ENCODE results near the gene VAMP4.
A peak's percentile ranks its signal among the peaks of the same experiment; 100 is the strongest.

VAMP4 gene

GRCh38 chr1:171780583-171781175 lies 38.8 kb upstream of the VAMP4 start:
- peak overlapping the region; percentile 65 to 73 for H3K9ac ChIP-seq (ENCODE audit: low read depth in 1 of 2, low read length in 2 of 2)
- peaks cover 10 to 18% of the 10 kb centered on the region in 2 donors for H3K36me3 ChIP-seq (ENCODE audit: control insufficient read depth in 1 of 2, insufficient read depth in 2 of 2, low read length in 2 of 2)
- no peaks in the 10 kb centered on the region for H3K9me3 ChIP-seq (ENCODE audit: control insufficient read depth in 1 of 2, low read length in 2 of 2)
- peak overlapping the region; percentile 53 to 71 for H3K4me3 ChIP-seq (ENCODE audit: low read depth in 1 of 2, low read length in 2 of 2)
- H3K27ac ChIP-seq (ENCODE audit: low read depth, low read length): peak overlapping the region; percentile 79
- peaks cover 16 to 26% of the 10 kb centered on the region in 2 donors for H3K4me1 ChIP-seq (ENCODE audit: control insufficient read depth in 1 of 2, insufficient read depth in 2 of 2, low read length in 2 of 2)
- H3K27me3 ChIP-seq (ENCODE audit: control insufficient read depth in 1 of 2, insufficient read depth in 2 of 2, low read length in 2 of 2): no peaks in the 10 kb centered on the region

- no peaks in the 10 kb centered on the region for H3K27me3 ChIP-seq (ENCODE audit: control insufficient read depth in 1 of 2, insufficient read depth in 2 of 2, low read length in 2 of 2)
- H3K9ac ChIP-seq (ENCODE audit: low read depth in 1 of 2, low read length in 2 of 2): no peak overlapping the region
- H3K9me3 ChIP-seq (ENCODE audit: control insufficient read depth in 1 of 2, low read length in 2 of 2): no peaks in the 10 kb centered on the region
- no peaks in the 10 kb centered on the region for H3K36me3 ChIP-seq (ENCODE audit: control insufficient read depth in 1 of 2, insufficient read depth in 2 of 2, low read length in 2 of 2)
- H3K27ac ChIP-seq (ENCODE audit: low read depth, low read length): no peak overlapping the region
- H3K4me3 ChIP-seq (ENCODE audit: low read depth in 1 of 2, low read length in 2 of 2): no peak overlapping the region
- no peaks in the 10 kb centered on the region for H3K4me1 ChIP-seq (ENCODE audit: control insufficient read depth in 1 of 2, insufficient read depth in 2 of 2, low read length in 2 of 2)
These were observed 30.4 kb upstream of the VAMP4 start for GRCh38 chr1:171772312-171772711.

GRCh38 chr1:171769754-171770153 lies 27.9 kb upstream of the VAMP4 start:
- H3K4me1 ChIP-seq (ENCODE audit: control insufficient read depth in 1 of 2, insufficient read depth in 2 of 2, low read length in 2 of 2): no peaks in the 10 kb centered on the region
- H3K4me3 ChIP-seq (ENCODE audit: low read depth in 1 of 2, low read length in 2 of 2): no peak overlapping the region
- H3K9me3 ChIP-seq (ENCODE audit: control insufficient read depth in 1 of 2, low read length in 2 of 2): no peaks in the 10 kb centered on the region
- no peak overlapping the region for H3K9ac ChIP-seq (ENCODE audit: low read depth in 1 of 2, low read length in 2 of 2)
- no peaks in the 10 kb centered on the region for H3K36me3 ChIP-seq (ENCODE audit: control insufficient read depth in 1 of 2, insufficient read depth in 2 of 2, low read length in 2 of 2)
- no peak overlapping the region for H3K27ac ChIP-seq (ENCODE audit: low read depth, low read length)
- no peaks in the 10 kb centered on the region for H3K27me3 ChIP-seq (ENCODE audit: control insufficient read depth in 1 of 2, insufficient read depth in 2 of 2, low read length in 2 of 2)

GRCh38 chr1:171769171-171769570 lies 27.3 kb upstream of the VAMP4 start:
- Histone ChIP-seq H3K27me3 (ENCODE audit: control insufficient read depth in 1 of 2, insufficient read depth in 2 of 2, low read length in 2 of 2) (no peaks in the 10 kb centered on the region), H3K4me3 (ENCODE audit: low read depth in 1 of 2, low read length in 2 of 2) (no peak overlapping the region), H3K9ac (ENCODE audit: low read depth in 1 of 2, low read length in 2 of 2) (no peak overlapping the region), H3K27ac (ENCODE audit: low read depth, low read length) (no peak overlapping the region), H3K4me1 (ENCODE audit: control insufficient read depth in 1 of 2, insufficient read depth in 2 of 2, low read length in 2 of 2) (no peaks in the 10 kb centered on the region), H3K9me3 (ENCODE audit: control insufficient read depth in 1 of 2, low read length in 2 of 2) (no peaks in the 10 kb centered on the region), H3K36me3 (ENCODE audit: control insufficient read depth in 1 of 2, insufficient read depth in 2 of 2, low read length in 2 of 2) (no peaks in the 10 kb centered on the region)

GRCh38 chr1:171763764-171764163 lies 21.9 kb upstream of the VAMP4 start:
- H3K4me1 ChIP-seq (ENCODE audit: control insufficient read depth in 1 of 2, insufficient read depth in 2 of 2, low read length in 2 of 2): no peaks in the 10 kb centered on the region
- no peak overlapping the region for H3K9ac ChIP-seq (ENCODE audit: low read depth in 1 of 2, low read length in 2 of 2)
- peaks cover 0 to 3% of the 10 kb centered on the region in 2 donors for H3K27me3 ChIP-seq (ENCODE audit: control insufficient read depth in 1 of 2, insufficient read depth in 2 of 2, low read length in 2 of 2)
- H3K27ac ChIP-seq (ENCODE audit: low read depth, low read length): no peak overlapping the region
- no peaks in the 10 kb centered on the region for H3K36me3 ChIP-seq (ENCODE audit: control insufficient read depth in 1 of 2, insufficient read depth in 2 of 2, low read length in 2 of 2)
- no peak overlapping the region for H3K4me3 ChIP-seq (ENCODE audit: low read depth in 1 of 2, low read length in 2 of 2)
- no peaks in the 10 kb centered on the region for H3K9me3 ChIP-seq (ENCODE audit: control insufficient read depth in 1 of 2, low read length in 2 of 2)

- Histone ChIP-seq H3K27me3 (ENCODE audit: control insufficient read depth in 1 of 2, insufficient read depth in 2 of 2, low read length in 2 of 2) (peaks cover 0 to 3% of the 10 kb centered on the region in 2 donors), H3K4me3 (ENCODE audit: low read depth in 1 of 2, low read length in 2 of 2) (no peak overlapping the region), H3K36me3 (ENCODE audit: control insufficient read depth in 1 of 2, insufficient read depth in 2 of 2, low read length in 2 of 2) (no peaks in the 10 kb centered on the region), H3K9me3 (ENCODE audit: control insufficient read depth in 1 of 2, low read length in 2 of 2) (no peaks in the 10 kb centered on the region), H3K9ac (ENCODE audit: low read depth in 1 of 2, low read length in 2 of 2) (no peak overlapping the region), H3K4me1 (ENCODE audit: control insufficient read depth in 1 of 2, insufficient read depth in 2 of 2, low read length in 2 of 2) (no peaks in the 10 kb centered on the region), H3K27ac (ENCODE audit: low read depth, low read length) (no peak overlapping the region)
These were observed 20.3 kb upstream of the VAMP4 start for GRCh38 chr1:171762143-171762563.

GRCh38 chr1:171758011-171758410 lies 16.1 kb upstream of the VAMP4 start:
- no peaks in the 10 kb centered on the region for H3K36me3 ChIP-seq (ENCODE audit: control insufficient read depth in 1 of 2, insufficient read depth in 2 of 2, low read length in 2 of 2)
- no peak overlapping the region for H3K4me3 ChIP-seq (ENCODE audit: low read depth in 1 of 2, low read length in 2 of 2)
- no peak overlapping the region for H3K9ac ChIP-seq (ENCODE audit: low read depth in 1 of 2, low read length in 2 of 2)
- H3K9me3 ChIP-seq (ENCODE audit: control insufficient read depth in 1 of 2, low read length in 2 of 2): no peaks in the 10 kb centered on the region
- no peaks in the 10 kb centered on the region for H3K27me3 ChIP-seq (ENCODE audit: control insufficient read depth in 1 of 2, insufficient read depth in 2 of 2, low read length in 2 of 2)
- H3K4me1 ChIP-seq (ENCODE audit: control insufficient read depth in 1 of 2, insufficient read depth in 2 of 2, low read length in 2 of 2): no peaks in the 10 kb centered on the region
- no peak overlapping the region for H3K27ac ChIP-seq (ENCODE audit: low read depth, low read length)

- Histone ChIP-seq H3K9me3 (ENCODE audit: control insufficient read depth in 1 of 2, low read length in 2 of 2) (no peaks in the 10 kb centered on the region), H3K27ac (ENCODE audit: low read depth, low read length) (no peak overlapping the region), H3K27me3 (ENCODE audit: control insufficient read depth in 1 of 2, insufficient read depth in 2 of 2, low read length in 2 of 2) (no peaks in the 10 kb centered on the region), H3K4me3 (ENCODE audit: low read depth in 1 of 2, low read length in 2 of 2) (no peak overlapping the region), H3K4me1 (ENCODE audit: control insufficient read depth in 1 of 2, insufficient read depth in 2 of 2, low read length in 2 of 2) (no peaks in the 10 kb centered on the region), H3K36me3 (ENCODE audit: control insufficient read depth in 1 of 2, insufficient read depth in 2 of 2, low read length in 2 of 2) (no peaks in the 10 kb centered on the region), H3K9ac (ENCODE audit: low read depth in 1 of 2, low read length in 2 of 2) (no peak overlapping the region)
These were observed 15.0 kb upstream of the VAMP4 start for GRCh38 chr1:171756856-171757255.

GRCh38 chr1:171754971-171755370 lies 13.1 kb upstream of the VAMP4 start:
- no peak overlapping the region for H3K27ac ChIP-seq (ENCODE audit: low read depth, low read length)
- H3K36me3 ChIP-seq (ENCODE audit: control insufficient read depth in 1 of 2, insufficient read depth in 2 of 2, low read length in 2 of 2): no peaks in the 10 kb centered on the region
- no peak overlapping the region for H3K9ac ChIP-seq (ENCODE audit: low read depth in 1 of 2, low read length in 2 of 2)
- H3K4me1 ChIP-seq (ENCODE audit: control insufficient read depth in 1 of 2, insufficient read depth in 2 of 2, low read length in 2 of 2): no peaks in the 10 kb centered on the region
- no peak overlapping the region for H3K4me3 ChIP-seq (ENCODE audit: low read depth in 1 of 2, low read length in 2 of 2)
- H3K9me3 ChIP-seq (ENCODE audit: control insufficient read depth in 1 of 2, low read length in 2 of 2): no peaks in the 10 kb centered on the region
- no peaks in the 10 kb centered on the region for H3K27me3 ChIP-seq (ENCODE audit: control insufficient read depth in 1 of 2, insufficient read depth in 2 of 2, low read length in 2 of 2)

- Histone ChIP-seq H3K4me3 (ENCODE audit: low read depth in 1 of 2, low read length in 2 of 2) (no peak overlapping the region), H3K27ac (ENCODE audit: low read depth, low read length) (no peak overlapping the region), H3K9me3 (ENCODE audit: control insufficient read depth in 1 of 2, low read length in 2 of 2) (no peaks in the 10 kb centered on the region), H3K27me3 (ENCODE audit: control insufficient read depth in 1 of 2, insufficient read depth in 2 of 2, low read length in 2 of 2) (no peaks in the 10 kb centered on the region), H3K36me3 (ENCODE audit: control insufficient read depth in 1 of 2, insufficient read depth in 2 of 2, low read length in 2 of 2) (no peaks in the 10 kb centered on the region), H3K9ac (ENCODE audit: low read depth in 1 of 2, low read length in 2 of 2) (no peak overlapping the region), H3K4me1 (ENCODE audit: control insufficient read depth in 1 of 2, insufficient read depth in 2 of 2, low read length in 2 of 2) (no peaks in the 10 kb centered on the region)
These were observed 12.5 kb upstream of the VAMP4 start for GRCh38 chr1:171754353-171754705.
